ENCODE measurements around the gene UBE2N. TPM values are rescaled to one million over a fixed set of nuclear protein-coding genes. Genes with fewer than 3 reads are reported as not detected.

UBE2N gene
- total RNA-seq, 2 donors from 2014 or later = 49.0 to 71.5 TPM

DNA sequence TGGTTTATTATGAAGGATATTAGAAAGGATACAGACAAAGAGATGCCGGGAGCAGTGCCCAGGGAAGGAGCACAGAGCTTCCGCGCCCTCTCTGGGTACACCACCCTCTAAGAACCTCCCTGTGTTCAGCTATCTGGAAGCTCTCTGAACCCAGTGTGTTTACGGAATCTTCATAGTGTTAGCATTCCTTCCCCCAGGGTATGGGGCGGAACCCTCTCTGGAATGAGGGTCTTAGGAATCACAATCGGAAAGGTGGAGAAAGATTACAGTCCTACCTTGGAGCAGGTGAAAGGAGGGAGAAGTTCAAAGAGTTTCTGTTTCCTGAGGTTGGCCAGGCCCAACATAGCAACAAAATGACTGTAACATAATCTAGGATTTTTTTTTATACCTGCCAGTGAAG lies 70.8 kb downstream of the UBE2N start:
- intact Hi-C loops (cut with DNase I) = no loop called here

DNA sequence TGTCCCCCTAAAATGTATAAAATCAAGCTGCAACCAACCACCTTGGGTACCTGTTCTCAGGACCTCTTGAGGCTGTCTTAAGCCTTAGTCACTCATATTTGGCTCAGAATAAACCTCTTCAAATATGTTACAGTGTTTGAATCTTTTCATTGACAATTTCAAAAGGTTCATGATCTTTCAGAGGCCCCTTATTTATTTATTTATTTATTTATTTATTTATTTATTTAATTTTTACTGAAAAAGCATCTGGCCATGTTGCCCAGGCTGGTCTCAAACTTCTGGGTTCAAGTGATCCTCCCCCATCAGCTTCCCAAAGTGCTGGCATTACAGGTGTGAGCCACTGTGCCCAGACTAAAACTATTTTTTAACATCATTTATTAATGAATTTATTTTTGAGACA lies 72.2 kb downstream of the UBE2N start:
- Histone ChIP-seq H3K36me3 (no peaks in the 10 kb centered on the region), H3K4me3 (no peak overlapping the region), H3K27me3 (replicated peaks; ENCODE audit: insufficient read depth) (no peaks in the 10 kb centered on the region), H3K27ac (no peak overlapping the region), H3K4me1 (replicated peaks) (no peaks in the 10 kb centered on the region), H3K9me3 (no peaks in the 10 kb centered on the region)
- TF ChIP-seq POLR2AphosphoS5 (IDR thresholded peaks at IDR 0.05) = no peak
- TF ChIP-seq, protein P1, sequence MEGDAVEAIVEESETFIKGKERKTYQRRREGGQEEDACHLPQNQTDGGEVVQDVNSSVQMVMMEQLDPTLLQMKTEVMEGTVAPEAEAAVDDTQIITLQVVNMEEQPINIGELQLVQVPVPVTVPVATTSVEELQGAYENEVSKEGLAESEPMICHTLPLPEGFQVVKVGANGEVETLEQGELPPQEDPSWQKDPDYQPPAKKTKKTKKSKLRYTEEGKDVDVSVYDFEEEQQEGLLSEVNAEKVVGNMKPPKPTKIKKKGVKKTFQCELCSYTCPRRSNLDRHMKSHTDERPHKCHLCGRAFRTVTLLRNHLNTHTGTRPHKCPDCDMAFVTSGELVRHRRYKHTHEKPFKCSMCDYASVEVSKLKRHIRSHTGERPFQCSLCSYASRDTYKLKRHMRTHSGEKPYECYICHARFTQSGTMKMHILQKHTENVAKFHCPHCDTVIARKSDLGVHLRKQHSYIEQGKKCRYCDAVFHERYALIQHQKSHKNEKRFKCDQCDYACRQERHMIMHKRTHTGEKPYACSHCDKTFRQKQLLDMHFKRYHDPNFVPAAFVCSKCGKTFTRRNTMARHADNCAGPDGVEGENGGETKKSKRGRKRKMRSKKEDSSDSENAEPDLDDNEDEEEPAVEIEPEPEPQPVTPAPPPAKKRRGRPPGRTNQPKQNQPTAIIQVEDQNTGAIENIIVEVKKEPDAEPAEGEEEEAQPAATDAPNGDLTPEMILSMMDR (IDR thresholded peaks at IDR 0.05) = no peak
- TF ChIP-seq POLR2A (IDR thresholded peaks at IDR 0.05) = no peak
- intact Hi-C loops (cut with DNase I) = no loop called here
- DNase-seq (ENCODE audit: low spot score) = no peak

More for the DNA sequence above, 70.8 kb downstream of the UBE2N start:
- no peaks in the 10 kb centered on the region for H3K9me3 ChIP-seq
- H3K4me3 ChIP-seq = no peak overlapping the region
- H3K4me1 ChIP-seq (replicated peaks) = no peaks in the 10 kb centered on the region
- TF ChIP-seq, protein P1 (IDR thresholded peaks at IDR 0.05) = no peak
- TF ChIP-seq POLR2A (IDR thresholded peaks at IDR 0.05) (no peak), POLR2AphosphoS5 (IDR thresholded peaks at IDR 0.05) (no peak)
- H3K27me3 ChIP-seq (replicated peaks; ENCODE audit: insufficient read depth) = no peaks in the 10 kb centered on the region
- DNase-seq (ENCODE audit: low spot score) = no peak
- no peaks in the 10 kb centered on the region for H3K36me3 ChIP-seq
- no peak overlapping the region for H3K27ac ChIP-seq
- 89% methylated on average over 6 of the region's 6 CpGs for WGBS

DNA sequence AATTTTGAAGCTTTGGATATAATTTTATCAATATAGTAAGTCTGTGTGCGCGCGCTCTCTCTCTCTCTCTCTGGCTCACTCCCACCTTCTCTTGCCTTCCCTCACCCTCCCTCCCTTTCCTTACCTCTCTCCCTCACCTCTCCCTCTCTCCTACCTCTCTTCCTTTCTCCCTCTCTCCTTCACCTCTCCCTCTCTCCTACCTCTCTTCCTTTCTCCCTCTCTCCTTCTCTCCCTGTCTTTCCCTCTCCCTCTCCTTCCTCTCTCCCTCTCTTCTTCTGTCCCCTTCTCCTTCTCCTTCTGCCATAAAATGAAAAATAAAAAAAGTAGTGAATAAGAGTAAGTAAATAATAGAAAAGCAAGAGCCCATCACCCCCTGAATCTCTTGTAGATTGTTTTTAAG lies 73.0 kb downstream of the UBE2N start:
- intact Hi-C loops (cut with DNase I) = no loop called here
- Histone ChIP-seq H3K27ac (no peak overlapping the region), H3K9me3 (no peaks in the 10 kb centered on the region), H3K36me3 (no peaks in the 10 kb centered on the region), H3K4me3 (no peak overlapping the region), H3K4me1 (replicated peaks) (no peaks in the 10 kb centered on the region), H3K27me3 (replicated peaks; ENCODE audit: insufficient read depth) (no peaks in the 10 kb centered on the region)
- no peak for DNase-seq (ENCODE audit: low spot score)
- 97% methylated on average over 3 of the region's 3 CpGs for WGBS
- no peak for TF ChIP-seq POLR2AphosphoS5 (IDR thresholded peaks at IDR 0.05)
- no peak for TF ChIP-seq POLR2A (IDR thresholded peaks at IDR 0.05)
- TF ChIP-seq, protein P1 (IDR thresholded peaks at IDR 0.05) = no peak

DNA sequence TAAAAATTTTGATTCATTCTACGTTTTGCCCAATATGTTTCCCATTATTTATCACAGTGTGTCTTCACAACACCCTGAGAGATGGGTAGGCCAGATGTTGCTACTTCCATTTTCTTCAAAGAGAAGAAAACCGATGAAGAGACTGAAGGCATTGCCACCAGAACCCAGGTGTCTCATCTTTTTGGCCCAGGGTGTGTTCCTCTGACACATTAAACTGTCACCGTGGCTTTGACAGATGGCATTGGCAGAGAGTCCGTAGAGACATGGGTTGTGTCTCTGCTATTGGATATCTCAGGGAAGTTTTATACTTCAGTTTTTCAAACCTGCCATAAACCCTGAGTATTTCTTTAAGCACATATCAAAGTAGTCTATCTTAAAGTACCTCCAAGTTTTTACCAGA lies 75.3 kb downstream of the UBE2N start:
- intact Hi-C loops (cut with DNase I) = no loop called here
- WGBS = 92% methylated on average over 4 of the region's 4 CpGs
- Histone ChIP-seq H3K27ac (no peak overlapping the region), H3K9me3 (no peaks in the 10 kb centered on the region), H3K4me3 (no peak overlapping the region), H3K4me1 (replicated peaks) (no peaks in the 10 kb centered on the region), H3K27me3 (replicated peaks; ENCODE audit: insufficient read depth) (no peaks in the 10 kb centered on the region), H3K36me3 (no peaks in the 10 kb centered on the region)
- no peak for DNase-seq (ENCODE audit: low spot score)
- no peak for TF ChIP-seq POLR2AphosphoS5 (IDR thresholded peaks at IDR 0.05)
- TF ChIP-seq, protein P1 (IDR thresholded peaks at IDR 0.05) = no peak
- no peak for TF ChIP-seq POLR2A (IDR thresholded peaks at IDR 0.05)

DNA sequence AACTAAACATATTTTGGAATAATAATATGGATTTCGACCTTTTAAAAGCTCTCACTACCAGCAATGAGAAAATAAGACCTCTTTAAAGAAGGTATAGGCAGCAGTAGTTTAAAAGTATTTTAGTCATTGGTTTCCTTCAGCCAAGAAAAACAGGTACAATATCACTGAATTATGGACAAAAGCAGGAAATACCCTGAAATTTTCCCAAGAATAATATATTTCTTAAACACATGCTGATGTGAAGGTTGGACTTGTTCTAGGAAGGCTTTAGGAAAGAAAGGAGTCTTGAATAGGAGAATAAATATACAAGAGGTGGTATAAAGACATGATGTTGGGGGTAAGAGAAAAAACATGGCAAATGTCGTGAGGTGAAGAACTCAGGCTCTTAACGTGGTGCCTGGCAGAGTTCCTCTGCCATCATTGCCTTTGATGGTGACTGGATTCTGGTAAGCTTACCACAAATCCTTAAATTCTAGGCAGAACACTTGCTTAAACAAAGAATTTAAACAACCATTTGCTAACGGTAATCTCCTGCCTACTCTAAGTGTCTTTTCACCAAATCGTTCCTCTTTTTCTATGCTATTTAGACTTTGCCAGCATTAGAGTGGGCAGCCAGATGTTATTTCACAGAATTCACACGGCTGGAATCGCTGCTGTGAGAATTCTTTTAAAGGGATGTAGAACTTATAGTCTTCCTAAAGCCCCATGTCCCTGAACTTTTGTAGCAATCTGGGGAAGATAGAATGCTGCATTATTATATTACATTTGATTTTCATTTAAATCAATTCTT lies 75.9 kb downstream of the UBE2N start:
- intact Hi-C loops (cut with DNase I) = no loop called here

More for the DNA sequence above, 75.9 kb downstream of the UBE2N start:
- Histone ChIP-seq H3K9me3 (no peaks in the 10 kb centered on the region), H3K27me3 (replicated peaks; ENCODE audit: insufficient read depth) (no peaks in the 10 kb centered on the region), H3K4me3 (no peak overlapping the region), H3K4me1 (replicated peaks) (no peaks in the 10 kb centered on the region), H3K27ac (no peak overlapping the region), H3K36me3 (no peaks in the 10 kb centered on the region)
- TF ChIP-seq POLR2A (IDR thresholded peaks at IDR 0.05) = no peak
- DNase-seq (ENCODE audit: low spot score) = no peak
- 77% methylated on average over 7 of the region's 7 CpGs for WGBS

Data from prostate gland (tissue), 2 donors.